IMR-90 (cell line): ENCODE results near the gene RHOBTB3. TPM values are rescaled to one million over a fixed set of nuclear protein-coding genes. Genes with fewer than 3 reads are reported as not detected.

Experiments used
- ATAC-seq: fragments of 200-7000 bp; cut with Tn5 transposase; 2 replicates; pipeline ENCODE4 v1.9.1; 2020; ENCODE audit warnings: low read depth, mild to moderate bottlenecking, moderate library complexity
- BruUV-seq: library from RNA; stranded (reverse); fragments of 400-500 nt; replicated peaks from 2 replicates; lab custom pipeline; 2021; lab: Mats Ljungman, UMichigan
- CTCF ChIA-PET: fragments of 300-600 bp; formaldehyde crosslinking; extraction: SDS; loops from one replicate; lab custom pipeline; 2021; ENCODE audit warnings: antibody characterized with exemption; lab: Yijun Ruan, JAX
- POLR2A ChIA-PET: fragments of 300-600 bp; sonication (Branson Sonifier 250); formaldehyde crosslinking; loops from one replicate; lab custom pipeline; 2022; ENCODE audit warnings: antibody characterized with exemption; ENCODE audit not compliant: unreplicated experiment; lab: Charles Lee
- DNase-seq: peaks from one replicate; pipeline ENCODE4 v3.0.0; 2013
- H2AFZ ChIP-seq: replicated peaks from 2 replicates; pipeline ENCODE3; 2013; ENCODE audit warnings: low read length, mild to moderate bottlenecking; ENCODE audit not compliant: poor library complexity
- H2AK5ac ChIP-seq: 2 replicates; pipeline ENCODE4 v1.6.1; 2013; ENCODE audit warnings: low read depth, low read length, inconsistent platforms
- H2AK9ac ChIP-seq: replicated peaks from 2 replicates; pipeline ENCODE3; 2013; ENCODE audit warnings: mild to moderate bottlenecking, low read depth, low read length, moderate library complexity; ENCODE audit not compliant: poor library complexity
- H2BK120ac ChIP-seq: 2 replicates; pipeline ENCODE4 v1.6.1; 2013; ENCODE audit warnings: low read depth, low read length, inconsistent platforms
- H2BK15ac ChIP-seq: 3 replicates; pipeline ENCODE4 v1.6.1; 2013; ENCODE audit warnings: low read depth, low read length, inconsistent platforms
- H2BK20ac ChIP-seq: 2 replicates; pipeline ENCODE4 v1.6.1; 2013; ENCODE audit warnings: low read depth, mild to moderate bottlenecking, inconsistent platforms, low read length, moderate library complexity
- H2BK5ac ChIP-seq: 2 replicates; pipeline ENCODE4 v1.6.1; 2013; ENCODE audit warnings: mild to moderate bottlenecking, low read depth, low read length, inconsistent platforms; ENCODE audit not compliant: poor library complexity, severe bottlenecking
- H3K14ac ChIP-seq: replicated peaks from 2 replicates; pipeline ENCODE4 v1.6.1; 2013; ENCODE audit warnings: low read depth, low read length, inconsistent platforms
- H3K18ac ChIP-seq: 2 replicates; pipeline ENCODE4 v1.6.1; 2013; ENCODE audit warnings: low read depth, low read length, control low read depth
- H3K23ac ChIP-seq: 2 replicates; pipeline ENCODE4 v1.6.1; 2013; ENCODE audit warnings: low read depth, low read length, inconsistent platforms
- H3K27ac ChIP-seq: 2 replicates; pipeline ENCODE4 v1.5.1; 2013; ENCODE audit warnings: mild to moderate bottlenecking, control low read depth, low read length; ENCODE audit not compliant: insufficient read depth
- H3K27me3 ChIP-seq: 2 replicates; pipeline ENCODE4 v1.6.1; 2013; ENCODE audit warnings: low read length; ENCODE audit not compliant: control insufficient read depth, insufficient read depth
- H3K36me3 ChIP-seq: 2 replicates; pipeline ENCODE4 v1.6.1; 2013; ENCODE audit warnings: low read length, mixed read lengths; ENCODE audit not compliant: control insufficient read depth, insufficient read depth
- H3K4ac ChIP-seq: 2 replicates; pipeline ENCODE4 v1.6.1; 2013; ENCODE audit warnings: low read depth, low read length, inconsistent platforms
- H3K4me1 ChIP-seq: 2 replicates; pipeline ENCODE4 v1.6.1; 2013; ENCODE audit warnings: low read length, mixed read lengths; ENCODE audit not compliant: control insufficient read depth, insufficient read depth
- H3K4me2 ChIP-seq: 2 replicates; pipeline ENCODE4 v1.6.1; 2013; ENCODE audit warnings: low read depth, mild to moderate bottlenecking, control low read depth, low read length, moderate library complexity
- H3K4me3 ChIP-seq: 2 replicates; pipeline ENCODE4 v1.5.1; 2013; ENCODE audit warnings: low read depth, mild to moderate bottlenecking, control low read depth, low read length, moderate library complexity; ENCODE audit not compliant: insufficient read depth
- H3K56ac ChIP-seq: 2 replicates; pipeline ENCODE4 v1.6.1; 2013; ENCODE audit warnings: low read length, inconsistent platforms; ENCODE audit not compliant: insufficient read depth; ENCODE audit errors: extremely low read depth
- H3K79me1 ChIP-seq, 2 experiments: 2 replicates each; pipeline ENCODE4 v1.6.1; 2013; ENCODE audit warnings: low read length in 2 of 2, inconsistent platforms in 1 of 2, low read depth in 1 of 2
- H3K9ac ChIP-seq: 2 replicates; pipeline ENCODE4 v1.6.1; 2013; ENCODE audit warnings: low read depth, low read length, control low read depth
- H3K9me1 ChIP-seq: 2 replicates; pipeline ENCODE4 v1.6.1; 2013; ENCODE audit warnings: low read length, inconsistent platforms; ENCODE audit not compliant: insufficient read depth
- H3K9me3 ChIP-seq: 2 replicates; pipeline ENCODE4 v1.6.1; 2013; ENCODE audit warnings: low read length; ENCODE audit not compliant: control insufficient read depth, insufficient read depth
- H4K20me1 ChIP-seq: 2 replicates; pipeline ENCODE4 v1.6.1; 2013; ENCODE audit warnings: low read length, inconsistent platforms; ENCODE audit not compliant: insufficient read depth
- H4K5ac ChIP-seq: 2 replicates; pipeline ENCODE4 v1.6.1; 2013; ENCODE audit warnings: mild to moderate bottlenecking, low read depth, low read length, control low read depth
- H4K8ac ChIP-seq, 2 experiments: 2 replicates each; pipeline ENCODE4 v1.6.1; 2013; ENCODE audit warnings: low read depth in 2 of 2, low read length in 2 of 2, control low read depth in 1 of 2, inconsistent platforms in 1 of 2
- H4K91ac ChIP-seq: 2 replicates; pipeline ENCODE4 v1.6.1; 2013; ENCODE audit warnings: low read depth, low read length, inconsistent platforms; ENCODE audit not compliant: insufficient read depth
- NFE2L2 ChIP-seq: fragments of 150-350 bp; IDR thresholded peaks from 2 replicates; pipeline ENCODE4 v1.6.1; 2016; ENCODE audit warnings: low read depth, mild to moderate bottlenecking, low read length
- SMC3 ChIP-seq: fragments of 150-350 bp; IDR thresholded peaks from 2 replicates; pipeline ENCODE4 v1.6.1; 2016; ENCODE audit warnings: low read depth, mild to moderate bottlenecking, antibody characterized with exemption, low read length, moderate library complexity
- WGBS, 2 experiments: methylation state at CpG; one replicate each; pipeline versions ENCODE4 v1.1.5 to v1.1.7; 2013; ENCODE audit warnings: missing lambda C conversion rate in 2 of 2; ENCODE audit not compliant: insufficient read length in 1 of 2; ENCODE audit errors: extremely low coverage in 2 of 2; 5-methylcytosine and 5-hydroxymethylcytosine counted together
- dilution Hi-C: fragments of 300-500 bp; cut with HindIII; formaldehyde crosslinking; loops from one replicate; pipeline ENCODE4 v1.14.3; 2018; ENCODE audit warnings: low sequenced_read_pairs; ENCODE audit not compliant: unreplicated experiment
- in situ Hi-C: fragments of 300-500 bp; cut with MboI; formaldehyde crosslinking; loops from 3 replicates; pipeline ENCODE4 v1.14.3; 2019; ENCODE audit warnings: low sequenced_read_pairs, inconsistent platforms, mixed read lengths
- intact Hi-C: fragments of 100-400 bp; cut with micrococcal nuclease; formaldehyde crosslinking; loops from 2 replicates; pipeline ENCODE4 v1.10.0; 2022
- polyA plus RNA-seq, 3 experiments: library from polyadenylated mRNA; depleted of rRNA; stranded (reverse); fragments of >200 nt; gene quantifications; 2 replicates each; pipeline ENCODE4 v1.2.3, GENCODE V29; 2012; ENCODE audit warnings: low replicate concordance in 1 of 3
- total RNA-seq: library from RNA; depleted of rRNA; stranded (reverse); fragments of >200 nt; gene quantifications from 2 replicates; pipeline ENCODE4 v1.2.3, GENCODE V29; 2012

Gene RHOBTB3
- total and polyA plus RNA-seq, 2 of the 4 experiments (the other 2 are of a cell fraction), result 117 to 447 TPM

DNA sequence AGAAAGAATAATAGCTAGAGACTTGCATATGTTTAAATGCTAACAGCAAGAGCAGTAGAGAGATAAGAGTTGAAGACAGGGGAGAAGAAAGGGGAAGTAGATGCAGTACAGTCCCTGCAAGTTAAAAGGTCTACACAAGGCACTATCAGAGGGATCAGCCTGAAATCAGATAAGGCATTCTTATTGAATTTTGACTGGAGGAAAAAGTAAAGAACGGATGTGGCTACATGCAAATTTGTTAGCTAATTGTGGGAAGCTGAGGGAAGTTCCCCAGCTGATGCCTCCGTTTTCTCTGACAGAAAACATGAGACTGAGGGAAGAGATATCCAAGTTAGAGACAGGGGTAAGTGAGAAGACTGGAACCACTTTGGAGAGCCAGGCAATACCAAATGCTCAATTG is 12.9 kb upstream of the RHOBTB3 start:
- 100% methylated on average over 1 of the region's 2 CpGs; no CpG with 5 or more reads in 1 of the 2 experiments for WGBS, 2 experiments
- Histone ChIP-seq H2AFZ (no peak overlapping the region), H3K79me1 (no peaks in the 10 kb centered on the region), H3K4ac (no peak overlapping the region), H2AK5ac (no peak overlapping the region), H3K9me1 (no peaks in the 10 kb centered on the region), H3K4me1 (peaks cover 10% of the 10 kb centered on the region), H3K23ac (no peak overlapping the region), H3K4me3 (no peak overlapping the region), H2BK15ac (peak overlapping the region; percentile 58; the same call in 1 of the 3 replicates), H3K9ac (no peak overlapping the region), H4K91ac (no peak overlapping the region), H3K36me3 (no peaks in the 10 kb centered on the region), H4K20me1 (no peaks in the 10 kb centered on the region), H3K4me2 (no peak overlapping the region), H4K5ac (no peak overlapping the region), H3K18ac (no peak overlapping the region), H3K14ac (no peak overlapping the region), H3K56ac (no peak overlapping the region), H2BK20ac (no peak overlapping the region), H3K27me3 (no peaks in the 10 kb centered on the region), H2BK5ac (no peak overlapping the region), H2AK9ac (no peak overlapping the region), H3K9me3 (no peaks in the 10 kb centered on the region), H4K8ac (no peak overlapping the region), H3K27ac (no peak overlapping the region), H2BK120ac (no peak overlapping the region; the same call in 1 of the 2 replicates)
- BruUV-seq, result no TSS peak
- no peak for DNase-seq
- no peak for ATAC-seq
- intact Hi-C loops, result no loop called here
- dilution Hi-C loops, result no loop called here
- in situ Hi-C loops, result no loop called here
- TF ChIP-seq NFE2L2 (no peak), SMC3 (no peak)
- CTCF ChIA-PET, result no interaction called here
- POLR2A ChIA-PET, result no interaction called here
